GM12891 (cell line): Measurements from ENCODE around the gene FAM181A.

Experiments
- POLR2AphosphoS5 ChIP-seq: IDR thresholded peaks from 2 replicates; pipeline ENCODE4 v1.6.1; 2011; ENCODE audit warnings: low read depth, low read length, control low read depth
- TAF1 ChIP-seq: IDR thresholded peaks from 2 replicates; pipeline ENCODE4 v1.6.1; 2011; ENCODE audit warnings: low read depth, low read length, control low read depth

GRCh38 chr14:93901813-93902212, 25.3 kb upstream of the FAM181A start:
- TF ChIP-seq POLR2AphosphoS5: no peak
- no peak for TF ChIP-seq TAF1
